HEK293 (cell line): ENCODE results near the gene MYH7B.

Experiments used
- CTCF ChIA-PET: fragments of 350-600 bp; formaldehyde crosslinking; extraction: SDS; loops from one replicate; lab custom pipeline; 2021; ENCODE audit warnings: antibody characterized with exemption; lab: Yijun Ruan, JAX
- POLR2A ChIA-PET: fragments of 300-600 bp; formaldehyde crosslinking; extraction: SDS; loops from one replicate; lab custom pipeline; 2020; ENCODE audit warnings: antibody characterized with exemption, inconsistent platforms; lab: Yijun Ruan, JAX
- H3K27ac ChIP-seq: fragments of 200-500 bp; sonication (Bioruptor generic); 2 replicates; pipeline ENCODE4 v1.5.1; 2014; ENCODE audit warnings: low read depth, low read length, control low read depth, inconsistent platforms; ENCODE audit errors: extremely low read depth
- H3K36me3 ChIP-seq, 2 experiments: fragments of 200-500 bp in 1 of 2; sonication (Bioruptor generic) in 1 of 2; 1 replicate in 1 of 2; 2 replicates in 1 of 2; pipeline ENCODE4 v1.5.1; 2014 to 2017; ENCODE audit warnings: inconsistent platforms in 2 of 2, low read length in 2 of 2; ENCODE audit not compliant: control insufficient read depth in 2 of 2, insufficient read depth in 1 of 2
- H3K4me1 ChIP-seq: fragments of 200-500 bp; sonication (Bioruptor generic); 2 replicates; pipeline ENCODE4 v1.5.1; 2014; ENCODE audit warnings: mild to moderate bottlenecking, low read length, inconsistent platforms; ENCODE audit not compliant: control insufficient read depth, insufficient read depth
- H3K4me3 ChIP-seq: 2 replicates; pipeline ENCODE4 v1.5.1; 2011; ENCODE audit warnings: low read depth, mild to moderate bottlenecking, control low read depth, low read length, moderate library complexity
- H3K9me3 ChIP-seq: fragments of 200-500 bp; sonication (Bioruptor generic); 2 replicates; pipeline ENCODE4 v1.5.1; 2014; ENCODE audit warnings: low read depth, low read length, inconsistent platforms; ENCODE audit not compliant: control insufficient read depth, insufficient read depth
- GLI2 ChIP-seq: fragments of 450-650 bp; formaldehyde crosslinking; IDR thresholded peaks from 2 replicates; pipeline ENCODE4; 2017; ENCODE audit warnings: missing biosample characterization, missing genetic modification characterization, low read depth, borderline replicate concordance
- GLIS2 ChIP-seq: fragments of 450-650 bp; formaldehyde crosslinking; IDR thresholded peaks from 2 replicates; pipeline ENCODE4 v1.5.1; 2016; ENCODE audit warnings: missing biosample characterization, missing genetic modification characterization
- SCRT1 ChIP-seq: fragments of 450-650 bp; formaldehyde crosslinking; IDR thresholded peaks from 2 replicates; pipeline ENCODE4 v1.5.1; 2016; ENCODE audit warnings: missing biosample characterization, missing genetic modification characterization, borderline replicate concordance
- SCRT2 ChIP-seq: fragments of 450-650 bp; formaldehyde crosslinking; IDR thresholded peaks from 2 replicates; pipeline ENCODE4 v1.5.1; 2016; ENCODE audit warnings: missing biosample characterization, missing genetic modification characterization
- TCF7L2 ChIP-seq: IDR thresholded peaks from 2 replicates; pipeline ENCODE4 v1.6.1; 2011; ENCODE audit warnings: low read depth, mild to moderate bottlenecking, inconsistent platforms, low read length, moderate library complexity, borderline replicate concordance
- ZBTB44 ChIP-seq: fragments of 450-650 bp; IDR thresholded peaks from 2 replicates; pipeline ENCODE4 v1.5.1; 2018; ENCODE audit warnings: missing biosample characterization, mild to moderate bottlenecking, missing genetic modification characterization
- ZBTB7A ChIP-seq: fragments of 450-650 bp; formaldehyde crosslinking; IDR thresholded peaks from 2 replicates; pipeline ENCODE4 v1.5.1; 2016; ENCODE audit warnings: low read depth, missing biosample characterization, missing genetic modification characterization
- ZNF174 ChIP-seq: fragments of 450-650 bp; formaldehyde crosslinking; IDR thresholded peaks from 2 replicates; pipeline ENCODE4 v1.5.0; 2017; ENCODE audit warnings: missing biosample characterization, mild to moderate bottlenecking, missing genetic modification characterization
- ZNF175 ChIP-seq: fragments of 450-650 bp; formaldehyde crosslinking; IDR thresholded peaks from 2 replicates; pipeline ENCODE4 v1.5.1; 2016; ENCODE audit warnings: missing biosample characterization, missing genetic modification characterization
- ZNF18 ChIP-seq: fragments of 450-650 bp; formaldehyde crosslinking; IDR thresholded peaks from 2 replicates; pipeline ENCODE4 v1.5.1; 2016; ENCODE audit warnings: missing biosample characterization, missing genetic modification characterization
- ZNF221 ChIP-seq: fragments of 450-650 bp; formaldehyde crosslinking; IDR thresholded peaks from 2 replicates; pipeline ENCODE4 v1.5.1; 2017; ENCODE audit warnings: missing biosample characterization, missing genetic modification characterization, borderline replicate concordance
- ZNF37A ChIP-seq: fragments of 450-650 bp; IDR thresholded peaks from 2 replicates; pipeline ENCODE4 v1.5.1; 2018; ENCODE audit warnings: missing biosample characterization, missing genetic modification characterization
- ZNF423 ChIP-seq: fragments of 450-650 bp; formaldehyde crosslinking; IDR thresholded peaks from 2 replicates; pipeline ENCODE4 v1.5.1; 2016; ENCODE audit warnings: missing biosample characterization, missing genetic modification characterization
- ZNF518A ChIP-seq: fragments of 450-650 bp; formaldehyde crosslinking; conservative IDR thresholded peaks from 2 replicates; pipeline ENCODE4 v1.5.1; 2016; ENCODE audit warnings: low read depth, missing biosample characterization, missing genetic modification characterization
- ZNF529 ChIP-seq: fragments of 450-650 bp; formaldehyde crosslinking; IDR thresholded peaks from 2 replicates; pipeline ENCODE4 v1.5.1; 2017; ENCODE audit warnings: missing genetic modification characterization, missing biosample characterization; ENCODE audit not compliant: insufficient replicate concordance
- ZNF548 ChIP-seq: fragments of 450-650 bp; formaldehyde crosslinking; IDR thresholded peaks from 2 replicates; pipeline ENCODE4 v1.5.1; 2016; ENCODE audit warnings: missing biosample characterization, missing genetic modification characterization
- ZNF558 ChIP-seq: fragments of 450-650 bp; formaldehyde crosslinking; IDR thresholded peaks from 2 replicates; pipeline ENCODE4 v1.5.1; 2016; ENCODE audit warnings: missing biosample characterization, missing genetic modification characterization
- ZNF585B ChIP-seq: fragments of 450-650 bp; formaldehyde crosslinking; IDR thresholded peaks from 2 replicates; pipeline ENCODE4 v1.5.1; 2016; ENCODE audit warnings: missing biosample characterization, missing genetic modification characterization
- ZNF600 ChIP-seq: fragments of 450-650 bp; formaldehyde crosslinking; IDR thresholded peaks from 2 replicates; pipeline ENCODE4 v1.5.1; 2016; ENCODE audit warnings: missing biosample characterization, missing genetic modification characterization
- ZNF792 ChIP-seq: fragments of 450-650 bp; formaldehyde crosslinking; IDR thresholded peaks from 2 replicates; pipeline ENCODE4 v1.5.1; 2016; ENCODE audit warnings: missing biosample characterization, missing genetic modification characterization

The MYH7B gene

GRCh38 chr20:34979366-34980153 lies 23.9 kb downstream of the MYH7B start:
- Histone ChIP-seq H3K4me1 (no peaks in the 10 kb centered on the region), H3K36me3 (no peaks in the 10 kb centered on the region), H3K4me3 (no peak overlapping the region), H3K27ac (no peak overlapping the region), H3K9me3 (no peaks in the 10 kb centered on the region)
- ChIA-PET CTCF (interaction anchor here (0.7 kb wide), 1 partner anchor 468 kb away, joined by 5 read pairs; no protein-coding TSS in a partner anchor), POLR2A (no interaction called here)
- no peak for TF ChIP-seq ZNF175 (tag by site-specific recombination)
- TF ChIP-seq TCF7L2: no peak
- no peak for TF ChIP-seq ZBTB7A (tag by site-specific recombination)
- TF ChIP-seq ZNF174: no peak
- no peak for TF ChIP-seq GLI2 (tag by site-specific recombination)
- TF ChIP-seq ZNF529 (tag by site-specific recombination): no peak
- TF ChIP-seq ZNF558 (tag by site-specific recombination): no peak
- no peak for TF ChIP-seq ZNF600
- TF ChIP-seq ZNF585B (tag by site-specific recombination): no peak
- TF ChIP-seq ZNF548 (tag by site-specific recombination): no peak
- no peak for TF ChIP-seq ZBTB44 (tag by site-specific recombination)

DNA sequence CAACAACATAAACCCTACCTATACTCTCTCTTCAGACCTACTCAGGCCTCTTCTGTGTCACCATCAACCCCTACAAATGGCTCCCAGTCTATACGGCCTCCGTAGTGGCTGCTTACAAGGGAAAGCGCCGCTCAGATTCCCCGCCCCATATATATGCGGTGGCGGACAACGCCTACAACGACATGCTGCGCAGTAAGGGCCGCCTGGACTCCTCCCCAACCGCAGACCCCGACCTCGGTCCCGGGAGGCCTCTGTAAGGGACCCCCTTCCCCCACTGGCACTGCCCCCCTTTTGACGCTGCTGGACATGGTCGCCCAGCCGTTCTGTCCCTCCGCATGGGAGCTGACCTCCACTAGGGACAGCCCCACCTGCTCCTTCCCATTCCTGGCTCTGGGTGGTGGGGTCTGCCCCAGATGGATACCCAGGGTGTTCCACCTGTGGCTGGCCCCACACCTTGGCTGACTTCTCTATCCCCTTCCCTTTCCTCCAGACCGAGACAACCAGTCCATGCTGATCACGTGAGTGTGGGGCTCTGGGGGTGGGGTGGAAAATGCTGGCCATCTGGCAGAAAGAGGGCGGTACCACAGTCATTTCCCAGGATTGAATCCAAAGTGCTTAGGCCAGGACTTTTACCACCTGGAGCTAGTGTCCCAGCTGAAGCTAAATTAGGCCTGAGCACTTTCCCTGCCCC lies 25.0 kb downstream of the MYH7B start:
- H3K36me3 ChIP-seq: no peaks in the 10 kb centered on the region

More for the DNA sequence above, 25.0 kb downstream of the MYH7B start:
- POLR2A ChIA-PET: no interaction called here
- H3K4me1 ChIP-seq: no peaks in the 10 kb centered on the region
- no peaks in the 10 kb centered on the region for H3K9me3 ChIP-seq
- no peak overlapping the region for H3K4me3 ChIP-seq
- no peak for TF ChIP-seq ZNF221 (tag by site-specific recombination)
- TF ChIP-seq ZNF585B (tag by site-specific recombination): no peak
- no peak for TF ChIP-seq ZNF423 (tag by site-specific recombination)
- 0 out of 2 replicates have a peak, but pooled peaks have one; percentile 31 for TF ChIP-seq GLIS2 (tag by site-specific recombination)
- no peak for TF ChIP-seq ZBTB7A (tag by site-specific recombination)
- TF ChIP-seq ZNF18 (tag by site-specific recombination): no peak
- TF ChIP-seq ZNF792: no peak
- no peak for TF ChIP-seq ZNF518A
- TF ChIP-seq ZNF37A (tag by site-specific recombination): no peak
- 0 out of 2 replicates have a peak, but pooled peaks have one; percentile 22 for TF ChIP-seq SCRT1 (tag by site-specific recombination)
- peak; percentile 52 for TF ChIP-seq SCRT2 (tag by site-specific recombination)
- no peak overlapping the region for H3K27ac ChIP-seq
- CTCF ChIA-PET: no interaction called here
